K562 (cell line): ENCODE data around the gene ANKLE2. TPM values are rescaled to one million over a fixed set of nuclear protein-coding genes. Genes with fewer than 3 reads are reported as not detected.

Experiments
- CBX5 ChIP-seq: IDR thresholded peaks from 2 replicates; pipeline ENCODE4 v1.6.1; 2014; ENCODE audit warnings: low read depth, borderline replicate concordance
- ELF1 ChIP-seq: fragments of 200-800 bp; sonication (Bioruptor generic); IDR thresholded peaks from 2 replicates; pipeline ENCODE4 v1.6.1; 2016; ENCODE audit warnings: missing genetic modification characterization, missing compliant biosample characterization
- EP300 ChIP-seq: IDR thresholded peaks from 2 replicates; pipeline ENCODE4 v1.6.1; 2012; ENCODE audit warnings: low read length, improper control_type of control experiment
- HLTF ChIP-seq: fragments of 450-650 bp; IDR thresholded peaks from 2 replicates; pipeline ENCODE4 v1.6.1; 2016
- MBD1 ChIP-seq: fragments of 250-450 bp; sonication (Bioruptor Pico); IDR thresholded peaks from 2 replicates; pipeline ENCODE4 v1.8.0; 2022; ENCODE audit warnings: inconsistent platforms
- MCM2 ChIP-seq: fragments of 450-650 bp; IDR thresholded peaks from 2 replicates; pipeline ENCODE4 v1.6.1; 2017; ENCODE audit warnings: low read depth, mild to moderate bottlenecking
- MNT ChIP-seq, 2 experiments: fragments of 450-650 bp; conservative IDR thresholded peaks; 2 replicates each; pipeline ENCODE4 v1.6.1; 2017; ENCODE audit warnings: mild to moderate bottlenecking in 2 of 2, moderate library complexity in 2 of 2
- MTA2 ChIP-seq: fragments of 450-650 bp; IDR thresholded peaks from 2 replicates; pipeline ENCODE4 v1.6.1; 2016; ENCODE audit warnings: low read depth
- NEUROD1 ChIP-seq: fragments of 150-350 bp; IDR thresholded peaks from 2 replicates; pipeline ENCODE4 v1.6.1; 2014; ENCODE audit warnings: borderline replicate concordance, low read length, low read depth; ENCODE audit not compliant: partially characterized antibody
- POLR2G ChIP-seq: fragments of 200-400 bp; formaldehyde crosslinking; IDR thresholded peaks from 2 replicates; pipeline ENCODE4 v1.6.1; 2017; ENCODE audit warnings: low read depth, mild to moderate bottlenecking, antibody characterized with exemption, low read length, moderate library complexity
- RFX1 ChIP-seq: fragments of 450-650 bp; IDR thresholded peaks from 2 replicates; pipeline ENCODE4 v1.6.1; 2016; ENCODE audit warnings: mild to moderate bottlenecking, moderate library complexity
- RREB1 ChIP-seq: fragments of 250-450 bp; sonication (Bioruptor Pico); IDR thresholded peaks from 2 replicates; pipeline ENCODE4 v1.4.0; 2020
- SFPQ ChIP-seq: fragments of 200-400 bp; formaldehyde crosslinking; IDR thresholded peaks from 2 replicates; pipeline ENCODE4 v1.6.1; 2017; ENCODE audit warnings: mild to moderate bottlenecking, low read depth, low read length, moderate library complexity
- TBP ChIP-seq: optimal IDR thresholded peaks from 2 replicates; pipeline ENCODE3; 2011; ENCODE audit warnings: low read depth, low read length, improper control_type of control experiment
- TCFL5 ChIP-seq: fragments of 250-450 bp; sonication (Bioruptor Pico); conservative IDR thresholded peaks from 2 replicates; pipeline ENCODE4 v1.6.1; 2021; ENCODE audit warnings: mild to moderate bottlenecking, moderate library complexity, matching md5 sums
- TRIM28 ChIP-seq: fragments of 450-650 bp; IDR thresholded peaks from 2 replicates; pipeline ENCODE4 v1.6.1; 2017
- TSC22D4 ChIP-seq: fragments of 450-650 bp; IDR thresholded peaks from 2 replicates; pipeline ENCODE4 v1.6.1; 2016; ENCODE audit warnings: missing genetic modification characterization, missing biosample characterization, control low read depth
- ZBED1 ChIP-seq: IDR thresholded peaks from 2 replicates; pipeline ENCODE4 v1.6.1; 2014
- ZNF146 ChIP-seq: IDR thresholded peaks from one replicate; pipeline ENCODE4 v1.6.1; 2018; ENCODE audit warnings: missing compliant biosample characterization; ENCODE audit not compliant: unreplicated experiment
- polyA plus RNA-seq, 8 experiments: library from polyadenylated mRNA; depleted of rRNA in 4 of 8; stranded (reverse) in 5 of 8; unstranded in 3 of 8; fragments of >200 nt; fragmentation: Nextera tagmentation in 2 of 8; fragmentation: Illumina TruSeq in 1 of 8; extraction: Ambion mirVana in 2 of 8; extraction: Trizol in 1 of 8; gene quantifications; 2 replicates each; pipeline versions ENCODE4 v1.2.1 to v1.2.3, GENCODE V29; 2011 to 2014; ENCODE audit warnings: inconsistent platforms in 1 of 8, missing spikeins in 1 of 8
- total RNA-seq, 7 experiments: library from RNA; depleted of rRNA in 6 of 7; stranded (reverse); fragments of >200 nt in 6 of 7; fragmentation: Illumina TruSeq in 2 of 7; extraction: Trizol in 2 of 7; gene quantifications; 2 replicates each; pipeline versions ENCODE4 v1.2.1 to v1.2.3, GENCODE V29; 2011 to 2021; ENCODE audit warnings: low replicate concordance in 1 of 7

The ANKLE2 gene
- total and polyA plus RNA-seq, 9 of the 15 experiments (the other 6 are each of a cell fraction or from before 2014, with no cell fraction given) = 3.2 to 57.7 (median 45.6) TPM

GRCh38 chr12:132766380-132767085 is 4.9 kb upstream of the ANKLE2 start (continued):
- TF ChIP-seq SFPQ (no peak), RREB1 (CRISPR knock-in tag) (no peak), MNT (conservative IDR thresholded peaks at IDR 0.05) (no peak), HLTF (no peak), MCM2 (no peak), TRIM28 (no peak), ZBED1 (no peak), CBX5 (no peak), TSC22D4 (tag) (no peak), TBP (no peak), MBD1 (no peak), MTA2 (no peak), ZNF146 (CRISPR knock-in tag) (no peak), TCFL5 (CRISPR knock-in tag) (no peak), RFX1 (no peak), NEUROD1 (no peak), POLR2G (peak; percentile 58), ELF1 (peak; percentile 59), EP300 (peak; percentile 6; the same call in 1 of the 2 replicates)
